ENCODE data around the gene ATP6V0E1.

GRCh38 chr5:172943906-172944305 is 39.7 kb upstream of the ATP6V0E1 start:
- TF ChIP-seq, protein P1, sequence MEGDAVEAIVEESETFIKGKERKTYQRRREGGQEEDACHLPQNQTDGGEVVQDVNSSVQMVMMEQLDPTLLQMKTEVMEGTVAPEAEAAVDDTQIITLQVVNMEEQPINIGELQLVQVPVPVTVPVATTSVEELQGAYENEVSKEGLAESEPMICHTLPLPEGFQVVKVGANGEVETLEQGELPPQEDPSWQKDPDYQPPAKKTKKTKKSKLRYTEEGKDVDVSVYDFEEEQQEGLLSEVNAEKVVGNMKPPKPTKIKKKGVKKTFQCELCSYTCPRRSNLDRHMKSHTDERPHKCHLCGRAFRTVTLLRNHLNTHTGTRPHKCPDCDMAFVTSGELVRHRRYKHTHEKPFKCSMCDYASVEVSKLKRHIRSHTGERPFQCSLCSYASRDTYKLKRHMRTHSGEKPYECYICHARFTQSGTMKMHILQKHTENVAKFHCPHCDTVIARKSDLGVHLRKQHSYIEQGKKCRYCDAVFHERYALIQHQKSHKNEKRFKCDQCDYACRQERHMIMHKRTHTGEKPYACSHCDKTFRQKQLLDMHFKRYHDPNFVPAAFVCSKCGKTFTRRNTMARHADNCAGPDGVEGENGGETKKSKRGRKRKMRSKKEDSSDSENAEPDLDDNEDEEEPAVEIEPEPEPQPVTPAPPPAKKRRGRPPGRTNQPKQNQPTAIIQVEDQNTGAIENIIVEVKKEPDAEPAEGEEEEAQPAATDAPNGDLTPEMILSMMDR (IDR thresholded peaks at IDR 0.05): no peak
- TF ChIP-seq POLR2A (IDR thresholded peaks at IDR 0.05): no peak
